WTC11 (cell line): ENCODE measurements around the gene MEGF11. TPM values are rescaled to one million over a fixed set of nuclear protein-coding genes. Genes with fewer than 3 reads are reported as not detected.

ENCODE experiments used
- ATAC-seq: fragments of 200-7000 bp; cut with Tn5 transposase; 2 replicates; pipeline ENCODE4 v1.10.0; 2021; ENCODE audit warnings: mild to moderate bottlenecking, moderate library complexity
- CTCF ChIA-PET: fragments of 300-600 bp; sonication (Branson Sonifier 250); formaldehyde crosslinking; loops from one replicate; lab custom pipeline; 2021; ENCODE audit warnings: antibody characterized with exemption; lab: Charles Lee
- POLR2A ChIA-PET: fragments of 350-600 bp; sonication (Branson Sonifier 250); formaldehyde crosslinking; loops from one replicate; lab custom pipeline; 2021; ENCODE audit warnings: antibody characterized with exemption; lab: Charles Lee
- DNase-seq: peaks from one replicate; pipeline ENCODE4 v3.0.0; 2021; ENCODE audit warnings: low spot score
- H3K27ac Mint-ChIP-seq: 2 replicates; pipeline ENCODE4 v1.8.0; 2021; ENCODE audit warnings: mixed read lengths
- H3K27me3 Mint-ChIP-seq: 2 replicates; pipeline ENCODE4 v1.8.0; 2021; ENCODE audit warnings: low read depth, mild to moderate bottlenecking, moderate library complexity, mixed read lengths
- H3K36me3 Mint-ChIP-seq: 2 replicates; pipeline ENCODE4 v1.8.0; 2021; ENCODE audit warnings: mixed read lengths
- H3K4me1 Mint-ChIP-seq: 2 replicates; pipeline ENCODE4 v1.8.0; 2022; ENCODE audit warnings: mixed read lengths
- H3K4me3 Mint-ChIP-seq: 2 replicates; pipeline ENCODE4 v1.8.0; 2021; ENCODE audit warnings: mild to moderate bottlenecking, moderate library complexity, mixed read lengths
- H3K9me3 Mint-ChIP-seq: 2 replicates; pipeline ENCODE4 v1.8.0; 2021; ENCODE audit warnings: mixed read lengths
- ESRRA ChIP-seq: sonication (generic); formaldehyde crosslinking; IDR thresholded peaks from 2 replicates; pipeline ENCODE4 v1.8.1; 2022; ENCODE audit warnings: mild to moderate bottlenecking, missing genetic modification reagents, borderline replicate concordance
- GABPB1 ChIP-seq: sonication (generic); formaldehyde crosslinking; IDR thresholded peaks from 2 replicates; pipeline ENCODE4 v1.8.1; 2023; ENCODE audit warnings: mild to moderate bottlenecking, missing genetic modification reagents
- IRF2 ChIP-seq: sonication (generic); formaldehyde crosslinking; IDR thresholded peaks from 2 replicates; pipeline ENCODE4 v1.8.0; 2022; ENCODE audit warnings: low read depth, missing genetic modification reagents, borderline replicate concordance
- JAZF1 ChIP-seq: fragments of 250-450 bp; sonication (Bioruptor Pico); IDR thresholded peaks from 2 replicates; pipeline ENCODE4 v1.9.0; 2021; ENCODE audit warnings: moderate library complexity, mild to moderate bottlenecking, inconsistent platforms
- JUN ChIP-seq: sonication (generic); formaldehyde crosslinking; IDR thresholded peaks from 2 replicates; pipeline ENCODE4 v1.8.0; 2023; ENCODE audit warnings: mild to moderate bottlenecking, missing genetic modification reagents
- NFE2L1 ChIP-seq: sonication (generic); formaldehyde crosslinking; IDR thresholded peaks from 2 replicates; pipeline ENCODE4 v1.8.1; 2023; ENCODE audit warnings: missing genetic modification reagents
- TEAD1 ChIP-seq: sonication (generic); formaldehyde crosslinking; IDR thresholded peaks from 2 replicates; pipeline ENCODE4 v1.8.0; 2022; ENCODE audit warnings: mild to moderate bottlenecking, missing genetic modification reagents
- TEAD4 ChIP-seq: sonication (generic); formaldehyde crosslinking; IDR thresholded peaks from 2 replicates; pipeline ENCODE4 v1.8.0; 2022; ENCODE audit warnings: mild to moderate bottlenecking, missing genetic modification reagents
- TP53 ChIP-seq: sonication (generic); formaldehyde crosslinking; IDR thresholded peaks from 2 replicates; pipeline ENCODE4 v1.8.1; 2023; ENCODE audit warnings: mild to moderate bottlenecking, missing genetic modification reagents
- ZBTB21 ChIP-seq: sonication (generic); formaldehyde crosslinking; IDR thresholded peaks from 2 replicates; pipeline ENCODE4 v1.8.1; 2023; ENCODE audit warnings: mild to moderate bottlenecking, missing genetic modification reagents, borderline replicate concordance
- ZNF671 ChIP-seq: fragments of 250-450 bp; sonication (Bioruptor Pico); IDR thresholded peaks from 2 replicates; pipeline ENCODE4 v1.8.0; 2021; ENCODE audit warnings: mild to moderate bottlenecking
- total RNA-seq: library from RNA; stranded (reverse); gene quantifications from 3 replicates; pipeline ENCODE4 v1.2.3, GENCODE V29; 2021
- TF ChIP-seq, protein P1 (sequence below): sonication (generic); formaldehyde crosslinking; IDR thresholded peaks from 2 replicates; pipeline ENCODE4 v1.8.0; 2022; ENCODE audit warnings: mild to moderate bottlenecking, missing genetic modification reagents
- TF ChIP-seq, protein P2 (sequence below): sonication (generic); formaldehyde crosslinking; IDR thresholded peaks from 2 replicates; pipeline ENCODE4 v1.8.1; 2022; ENCODE audit warnings: mild to moderate bottlenecking, moderate library complexity, missing genetic modification reagents
- TF ChIP-seq, protein P3 (sequence below): sonication (generic); formaldehyde crosslinking; IDR thresholded peaks from 2 replicates; pipeline ENCODE4 v1.8.1; 2022; ENCODE audit warnings: missing genetic modification reagents, borderline replicate concordance
- TF ChIP-seq, protein P4 (sequence below): sonication (generic); formaldehyde crosslinking; IDR thresholded peaks from 2 replicates; pipeline ENCODE4 v1.8.0; 2022; ENCODE audit warnings: mild to moderate bottlenecking, missing genetic modification reagents
- TF ChIP-seq, protein P5 (sequence below): fragments of 250-450 bp; sonication (Bioruptor Pico); IDR thresholded peaks from 2 replicates; pipeline ENCODE4 v1.9.0; 2021; ENCODE audit warnings: moderate library complexity, mild to moderate bottlenecking, inconsistent platforms, borderline replicate concordance
- TF ChIP-seq, protein P6 (sequence below): sonication (generic); formaldehyde crosslinking; IDR thresholded peaks from 2 replicates; pipeline ENCODE4 v1.8.1; 2023; ENCODE audit warnings: mild to moderate bottlenecking, missing genetic modification reagents, moderate library complexity
- TF ChIP-seq, protein P7 (sequence below): sonication (generic); formaldehyde crosslinking; IDR thresholded peaks from 2 replicates; pipeline ENCODE4 v1.8.1; 2022; ENCODE audit warnings: low read depth, missing genetic modification reagents, borderline replicate concordance

The MEGF11 gene
- total RNA-seq, 1 experiment from 2014 or later, result 3.3 TPM

DNA sequence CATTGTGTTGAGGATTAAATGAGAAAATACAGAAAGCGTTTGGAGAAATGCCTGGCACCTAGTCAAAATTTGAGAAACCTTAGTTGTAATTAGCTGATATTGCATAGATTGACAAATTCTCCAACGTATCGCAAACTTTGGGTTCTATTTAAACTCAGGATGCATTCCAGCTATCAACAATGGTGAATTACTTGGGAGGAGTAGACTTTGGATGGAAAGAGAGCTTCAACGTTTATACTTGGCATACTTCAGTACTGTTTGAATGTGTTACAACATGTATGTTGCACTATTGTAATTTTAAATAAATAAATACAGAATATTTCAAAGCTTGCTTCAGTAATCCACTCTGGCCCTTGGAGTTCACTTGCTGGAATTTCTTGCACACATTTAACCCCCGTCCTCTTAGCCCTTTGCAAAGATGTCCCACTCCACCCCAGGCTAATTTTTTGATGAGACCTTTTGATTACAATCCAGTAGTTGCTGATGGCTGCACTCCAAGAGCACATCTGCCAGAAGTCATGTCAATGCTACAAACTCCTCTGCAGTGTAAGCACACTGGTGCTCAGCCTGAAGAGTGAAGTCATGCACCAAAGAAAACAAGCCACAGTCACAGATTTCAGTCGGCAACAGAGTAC lies 35.1 kb upstream of the MEGF11 start:
- no peak for TF ChIP-seq ZBTB21 (CRISPR knock-in tag)
- TF ChIP-seq, protein P1, sequence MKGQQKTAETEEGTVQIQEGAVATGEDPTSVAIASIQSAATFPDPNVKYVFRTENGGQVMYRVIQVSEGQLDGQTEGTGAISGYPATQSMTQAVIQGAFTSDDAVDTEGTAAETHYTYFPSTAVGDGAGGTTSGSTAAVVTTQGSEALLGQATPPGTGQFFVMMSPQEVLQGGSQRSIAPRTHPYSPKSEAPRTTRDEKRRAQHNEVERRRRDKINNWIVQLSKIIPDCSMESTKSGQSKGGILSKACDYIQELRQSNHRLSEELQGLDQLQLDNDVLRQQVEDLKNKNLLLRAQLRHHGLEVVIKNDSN (CRISPR knock-in tag), result no peak
- no peak for TF ChIP-seq ZNF671 (CRISPR knock-in tag)
- no peak for TF ChIP-seq JAZF1 (CRISPR knock-in tag)
- TF ChIP-seq TEAD4 (CRISPR knock-in tag), result no peak
- TF ChIP-seq, protein P2, sequence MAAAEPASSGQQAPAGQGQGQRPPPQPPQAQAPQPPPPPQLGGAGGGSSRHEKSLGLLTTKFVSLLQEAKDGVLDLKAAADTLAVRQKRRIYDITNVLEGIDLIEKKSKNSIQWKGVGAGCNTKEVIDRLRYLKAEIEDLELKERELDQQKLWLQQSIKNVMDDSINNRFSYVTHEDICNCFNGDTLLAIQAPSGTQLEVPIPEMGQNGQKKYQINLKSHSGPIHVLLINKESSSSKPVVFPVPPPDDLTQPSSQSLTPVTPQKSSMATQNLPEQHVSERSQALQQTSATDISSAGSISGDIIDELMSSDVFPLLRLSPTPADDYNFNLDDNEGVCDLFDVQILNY (CRISPR knock-in tag), result no peak
- TF ChIP-seq, protein P3, sequence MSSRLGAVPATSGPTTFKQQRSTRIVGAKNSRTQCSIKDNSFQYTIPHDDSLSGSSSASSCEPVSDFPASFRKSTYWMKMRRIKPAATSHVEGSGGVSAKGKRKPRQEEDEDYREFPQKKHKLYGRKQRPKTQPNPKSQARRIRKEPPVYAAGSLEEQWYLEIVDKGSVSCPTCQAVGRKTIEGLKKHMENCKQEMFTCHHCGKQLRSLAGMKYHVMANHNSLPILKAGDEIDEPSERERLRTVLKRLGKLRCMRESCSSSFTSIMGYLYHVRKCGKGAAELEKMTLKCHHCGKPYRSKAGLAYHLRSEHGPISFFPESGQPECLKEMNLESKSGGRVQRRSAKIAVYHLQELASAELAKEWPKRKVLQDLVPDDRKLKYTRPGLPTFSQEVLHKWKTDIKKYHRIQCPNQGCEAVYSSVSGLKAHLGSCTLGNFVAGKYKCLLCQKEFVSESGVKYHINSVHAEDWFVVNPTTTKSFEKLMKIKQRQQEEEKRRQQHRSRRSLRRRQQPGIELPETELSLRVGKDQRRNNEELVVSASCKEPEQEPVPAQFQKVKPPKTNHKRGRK, result no peak
- no peak for TF ChIP-seq NFE2L1
- TF ChIP-seq TP53 (CRISPR knock-in tag), result no peak
- TF ChIP-seq, protein P4, sequence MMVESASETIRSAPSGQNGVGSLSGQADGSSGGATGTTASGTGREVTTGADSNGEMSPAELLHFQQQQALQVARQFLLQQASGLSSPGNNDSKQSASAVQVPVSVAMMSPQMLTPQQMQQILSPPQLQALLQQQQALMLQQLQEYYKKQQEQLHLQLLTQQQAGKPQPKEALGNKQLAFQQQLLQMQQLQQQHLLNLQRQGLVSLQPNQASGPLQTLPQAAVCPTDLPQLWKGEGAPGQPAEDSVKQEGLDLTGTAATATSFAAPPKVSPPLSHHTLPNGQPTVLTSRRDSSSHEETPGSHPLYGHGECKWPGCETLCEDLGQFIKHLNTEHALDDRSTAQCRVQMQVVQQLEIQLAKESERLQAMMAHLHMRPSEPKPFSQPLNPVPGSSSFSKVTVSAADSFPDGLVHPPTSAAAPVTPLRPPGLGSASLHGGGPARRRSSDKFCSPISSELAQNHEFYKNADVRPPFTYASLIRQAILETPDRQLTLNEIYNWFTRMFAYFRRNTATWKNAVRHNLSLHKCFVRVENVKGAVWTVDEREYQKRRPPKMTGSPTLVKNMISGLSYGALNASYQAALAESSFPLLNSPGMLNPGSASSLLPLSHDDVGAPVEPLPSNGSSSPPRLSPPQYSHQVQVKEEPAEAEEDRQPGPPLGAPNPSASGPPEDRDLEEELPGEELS (CRISPR knock-in tag), result no peak
- TF ChIP-seq ESRRA (CRISPR knock-in tag), result no peak
- no peak for TF ChIP-seq IRF2 (CRISPR knock-in tag)
- TF ChIP-seq GABPB1 (CRISPR knock-in tag), result no peak
- TF ChIP-seq, protein P5, sequence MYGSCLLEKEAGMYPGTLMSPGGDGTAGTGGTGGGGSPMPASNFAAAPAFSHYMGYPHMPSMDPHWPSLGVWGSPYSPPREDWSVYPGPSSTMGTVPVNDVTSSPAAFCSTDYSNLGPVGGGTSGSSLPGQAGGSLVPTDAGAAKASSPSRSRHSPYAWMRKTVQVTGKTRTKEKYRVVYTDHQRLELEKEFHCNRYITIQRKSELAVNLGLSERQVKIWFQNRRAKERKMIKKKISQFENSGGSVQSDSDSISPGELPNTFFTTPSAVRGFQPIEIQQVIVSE (CRISPR knock-in tag), result no peak
- no peak for TF ChIP-seq JUN (CRISPR knock-in tag)
- TF ChIP-seq, protein P6, sequence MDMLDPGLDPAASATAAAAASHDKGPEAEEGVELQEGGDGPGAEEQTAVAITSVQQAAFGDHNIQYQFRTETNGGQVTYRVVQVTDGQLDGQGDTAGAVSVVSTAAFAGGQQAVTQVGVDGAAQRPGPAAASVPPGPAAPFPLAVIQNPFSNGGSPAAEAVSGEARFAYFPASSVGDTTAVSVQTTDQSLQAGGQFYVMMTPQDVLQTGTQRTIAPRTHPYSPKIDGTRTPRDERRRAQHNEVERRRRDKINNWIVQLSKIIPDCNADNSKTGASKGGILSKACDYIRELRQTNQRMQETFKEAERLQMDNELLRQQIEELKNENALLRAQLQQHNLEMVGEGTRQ (CRISPR knock-in tag), result no peak
- H3K4me3 Mint-ChIP-seq, result no peak overlapping the region
- POLR2A ChIA-PET, result no interaction called here

DNA sequence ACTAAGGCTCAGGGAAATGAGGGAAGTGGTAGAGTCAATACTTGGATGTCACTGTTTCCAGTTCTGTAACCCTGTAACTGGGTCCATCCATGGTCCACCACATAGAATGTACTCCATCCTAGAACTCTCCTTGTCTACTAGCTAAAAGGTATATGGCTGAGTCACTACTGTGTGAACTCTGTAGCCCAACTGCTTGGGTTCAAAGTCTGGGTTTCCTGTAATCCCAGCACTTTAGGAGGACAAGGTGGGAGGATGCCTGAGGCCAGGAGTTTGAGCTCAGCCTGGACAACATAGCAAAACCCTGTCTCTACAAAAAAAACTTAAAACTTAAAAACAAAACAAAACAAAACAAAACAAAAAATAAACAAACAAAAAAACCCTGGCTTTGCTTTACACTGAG lies 34.5 kb upstream of the MEGF11 start:
- DNase-seq (no peak), ATAC-seq (no peak)
- no peaks in the 10 kb centered on the region for H3K9me3 Mint-ChIP-seq
- TF ChIP-seq, protein P7, sequence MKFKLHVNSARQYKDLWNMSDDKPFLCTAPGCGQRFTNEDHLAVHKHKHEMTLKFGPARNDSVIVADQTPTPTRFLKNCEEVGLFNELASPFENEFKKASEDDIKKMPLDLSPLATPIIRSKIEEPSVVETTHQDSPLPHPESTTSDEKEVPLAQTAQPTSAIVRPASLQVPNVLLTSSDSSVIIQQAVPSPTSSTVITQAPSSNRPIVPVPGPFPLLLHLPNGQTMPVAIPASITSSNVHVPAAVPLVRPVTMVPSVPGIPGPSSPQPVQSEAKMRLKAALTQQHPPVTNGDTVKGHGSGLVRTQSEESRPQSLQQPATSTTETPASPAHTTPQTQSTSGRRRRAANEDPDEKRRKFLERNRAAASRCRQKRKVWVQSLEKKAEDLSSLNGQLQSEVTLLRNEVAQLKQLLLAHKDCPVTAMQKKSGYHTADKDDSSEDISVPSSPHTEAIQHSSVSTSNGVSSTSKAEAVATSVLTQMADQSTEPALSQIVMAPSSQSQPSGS (CRISPR knock-in tag), result no peak
- no peak for TF ChIP-seq TEAD1 (CRISPR knock-in tag)
- ChIA-PET POLR2A (no interaction called here), CTCF (interaction anchor here (1.0 to 2.3 kb wide), 3 partner anchors 14 to 37 kb away, joined by 3 to 7 read pairs (median 4); no protein-coding TSS in a partner anchor)
- H3K36me3 Mint-ChIP-seq, result no peaks in the 10 kb centered on the region
- peaks cover 9% of the 10 kb centered on the region for H3K4me1 Mint-ChIP-seq
- H3K4me3 Mint-ChIP-seq, result no peak overlapping the region
- no peaks in the 10 kb centered on the region for H3K27me3 Mint-ChIP-seq
- no peak overlapping the region for H3K27ac Mint-ChIP-seq

More for the DNA sequence above, 35.1 kb upstream of the MEGF11 start:
- Mint-ChIP-seq H3K4me1 (peaks cover 9% of the 10 kb centered on the region), H3K27me3 (no peaks in the 10 kb centered on the region), H3K9me3 (no peaks in the 10 kb centered on the region), H3K27ac (no peak overlapping the region), H3K36me3 (no peaks in the 10 kb centered on the region)
- CTCF ChIA-PET, result interaction anchor here (1.0 to 2.3 kb wide), 3 partner anchors 13 to 37 kb away, joined by 3 to 7 read pairs (median 4); no protein-coding TSS in a partner anchor
- ATAC-seq (no peak), DNase-seq (no peak)
